SU-DHL-6 (cell line): ENCODE data around the gene PRKCA.

Source experiments
- CTCF ChIP-seq: fragments of 200-600 bp; sonication (generic); IDR thresholded peaks from one replicate; pipeline ENCODE4 v1.5.1; 2017; ENCODE audit warnings: antibody characterized with exemption, mild to moderate bottlenecking, low read length, moderate library complexity; ENCODE audit not compliant: insufficient read depth, poor library complexity, severe bottlenecking
- EZH2phosphoT487 ChIP-seq: fragments of 200-600 bp; sonication (generic), shearing (Covaris generic); conservative IDR thresholded peaks from 2 replicates; pipeline ENCODE4 v1.6.1; 2018; ENCODE audit warnings: mild to moderate bottlenecking, antibody characterized with exemption, low read length, moderate library complexity, mixed read lengths

- TF ChIP-seq CTCF (no peak), EZH2phosphoT487 (no peak)
Measured at GRCh38 chr17:66271512-66271911, 30.9 kb upstream of the PRKCA start.
